ENCODE results near the gene ETNK2.

GRCh38 chr1:204150702-204151551, 917 bp downstream of the ETNK2 start:
- no peak for TF ChIP-seq CTCF (IDR thresholded peaks at IDR 0.05)
- TF ChIP-seq POLR2A (IDR thresholded peaks at IDR 0.05): no peak

Data from right lobe of liver (tissue), 4 donors.